Heart left ventricle (tissue), 16 donors: ENCODE results near the gene IFIT3. TPM values are rescaled to one million over a fixed set of nuclear protein-coding genes. Genes with fewer than 3 reads are reported as not detected.

ENCODE experiments used
- ATAC-seq, 4 donors: fragments of 200-7000 bp; cut with Tn5 transposase; one replicate each; pipeline ENCODE4 v1.9.1; 2020 to 2022; ENCODE audit warnings: moderate library complexity in 4 of 4, mild to moderate bottlenecking in 3 of 4, moderate number of reproducible peaks in 1 of 4
- DNase-seq, 5 donors: peaks; one replicate each; pipeline ENCODE4 v3.0.0-alpha.2; 2020
- H3K27ac ChIP-seq, 12 donors: fragments of 200-600 bp; sonication (generic) in 4 of 12; one replicate each; pipeline versions ENCODE4 v1.5.0 to v1.8.0; 2016 to 2022; ENCODE audit warnings: mild to moderate bottlenecking in 2 of 12
- H3K27me3 ChIP-seq, 9 donors: fragments of 200-600 bp; sonication (generic) in 2 of 9; one replicate each; pipeline versions ENCODE4 v1.5.1 to v1.8.0; 2016 to 2022; ENCODE audit warnings: mild to moderate bottlenecking in 3 of 9
- H3K36me3 ChIP-seq, 9 donors: fragments of 200-600 bp; sonication (generic) in 2 of 9; one replicate each; pipeline versions ENCODE4 v1.5.0 to v1.8.0; 2018 to 2022; ENCODE audit warnings: mild to moderate bottlenecking in 2 of 9
- H3K4me1 ChIP-seq, 12 donors: fragments of 200-600 bp; sonication (generic) in 4 of 12; one replicate each; pipeline versions ENCODE4 v1.5.0 to v1.8.0; 2016 to 2022; ENCODE audit warnings: mild to moderate bottlenecking in 3 of 12
- H3K4me3 ChIP-seq, 12 donors: fragments of 200-600 bp; sonication (generic) in 4 of 12; one replicate each; pipeline versions ENCODE4 v1.5.0 to v1.8.0; 2017 to 2022; ENCODE audit warnings: mild to moderate bottlenecking in 9 of 12, moderate library complexity in 4 of 12
- H3K9me3 ChIP-seq, 12 donors: fragments of 200-600 bp; sonication (generic) in 4 of 12; one replicate each; pipeline versions ENCODE4 v1.5.0 to v1.8.0; 2016 to 2022; ENCODE audit warnings: mild to moderate bottlenecking in 1 of 12
- POLR2A ChIP-seq, 2 donors: fragments of 450-650 bp; IDR thresholded peaks; one replicate each; pipeline ENCODE4 v1.6.1; 2017; ENCODE audit warnings: antibody characterized with exemption in 2 of 2, mild to moderate bottlenecking in 2 of 2, moderate library complexity in 2 of 2
- WGBS, 4 donors: extraction: QIAGEN DNeasy Blood & Tissue Kit in 2 of 4; methylation state at CpG; one replicate each; pipeline versions ENCODE4 v1.1.5 to v1.1.7; 2013 to 2018; 5-methylcytosine and 5-hydroxymethylcytosine counted together
- intact Hi-C, 10 donors: fragments of 100-400 bp; cut with DNase I; formaldehyde crosslinking; loops; one replicate each; pipeline versions ENCODE4 v1.11.1 to v1.14.2; 2022
- polyA plus RNA-seq, 2 donors: library from polyadenylated mRNA; stranded (reverse); fragments of 200-250 nt; gene quantifications; one replicate each; pipeline ENCODE4 v1.2.3, GENCODE V29; 2013
- total RNA-seq, 9 donors: library from RNA; depleted of rRNA in 2 of 9; stranded (reverse); fragments of >200 nt in 2 of 9; fragmentation: NEBNext Ultra II Directional in 3 of 9; extraction: Animal tissue kit (Norgen Biotek cat#: 25700) in 3 of 9; gene quantifications; one replicate each; pipeline versions ENCODE4 v1.1.0 to v1.2.4, GENCODE V29; 2016 to 2023
- TF ChIP-seq, protein P1 (sequence below), 12 donors: fragments of 200-600 bp; sonication (generic) in 4 of 12; IDR thresholded peaks; one replicate each; pipeline versions ENCODE4 v1.5.0 to v1.8.0; 2018 to 2022; ENCODE audit warnings: antibody characterized with exemption in 12 of 12, mild to moderate bottlenecking in 5 of 12
- donor health status: ischemic (EF 13 %, LVEDD 7.1; RV severe dilation, severe dysfunction).
- donor health status: healthy with polysubstance abuse.
- donor health status: DM: no; HTN: yes; CAD: no.
- donor health status: DM: no; HTN: no; CAD: no.
- donor health status: ischemic (EF 25% LVEDD 6.9; RV normal size, moderate dysfunction).
- donor health status: ischemic (EF 25% LVEDD 5.7; RV mildly dilated, moderate dysfunction).
- donor health status: healthy.
- donor health status: DM: yes; HTN: yes; CAD: no.
- donor health status: ischemic (EF 35%, LVEDD 5.7; RV mildly dilated, moderate dysfunction).
- donor health status: nonischemic (EF 11% LVEDD 7.7; RV severe dilation, severe dysfunction).
- donor health status: DM: yes; HTN: yes; CAD: no.
- donor health status: PGD.
- donor health status: ischemic (EF 29% LVEDD 5.4; RV normal size, mild dysfunction).
- donor health status: nonischemic (EF 23%, LVEDD 6.1; RV moderate dilation, normal function).

Gene IFIT3
- total and polyA plus RNA-seq, 11 donors: 4.4 to 107 (median 9.0) TPM

DNA sequence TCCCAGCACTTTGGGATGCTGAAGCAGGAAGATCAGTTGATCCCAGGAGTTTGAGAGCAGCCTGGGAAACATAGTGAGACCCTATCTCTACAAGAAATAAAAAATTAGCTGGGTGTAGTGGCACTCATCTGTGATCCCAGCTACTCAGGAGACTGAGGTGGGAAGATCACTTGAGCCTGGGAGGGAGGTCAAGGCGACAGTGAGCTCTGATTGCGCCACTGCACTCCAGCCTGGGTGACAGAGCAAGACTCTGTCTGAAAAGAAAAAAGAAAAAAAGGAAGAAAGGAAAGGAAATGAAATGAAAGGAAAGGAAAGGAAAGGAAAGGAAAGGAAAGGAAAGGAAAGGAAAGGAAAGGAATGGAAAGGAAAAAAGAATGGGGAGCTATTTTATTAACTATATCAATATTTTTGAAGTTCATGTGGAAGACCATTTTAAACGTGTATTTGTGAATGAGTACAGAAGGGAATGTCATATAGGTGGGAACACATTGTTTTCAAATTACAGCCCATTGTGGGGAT, 33.0 kb upstream of the IFIT3 start:
- ATAC-seq (no peak), DNase-seq (no peak)
- TF ChIP-seq, protein P1, sequence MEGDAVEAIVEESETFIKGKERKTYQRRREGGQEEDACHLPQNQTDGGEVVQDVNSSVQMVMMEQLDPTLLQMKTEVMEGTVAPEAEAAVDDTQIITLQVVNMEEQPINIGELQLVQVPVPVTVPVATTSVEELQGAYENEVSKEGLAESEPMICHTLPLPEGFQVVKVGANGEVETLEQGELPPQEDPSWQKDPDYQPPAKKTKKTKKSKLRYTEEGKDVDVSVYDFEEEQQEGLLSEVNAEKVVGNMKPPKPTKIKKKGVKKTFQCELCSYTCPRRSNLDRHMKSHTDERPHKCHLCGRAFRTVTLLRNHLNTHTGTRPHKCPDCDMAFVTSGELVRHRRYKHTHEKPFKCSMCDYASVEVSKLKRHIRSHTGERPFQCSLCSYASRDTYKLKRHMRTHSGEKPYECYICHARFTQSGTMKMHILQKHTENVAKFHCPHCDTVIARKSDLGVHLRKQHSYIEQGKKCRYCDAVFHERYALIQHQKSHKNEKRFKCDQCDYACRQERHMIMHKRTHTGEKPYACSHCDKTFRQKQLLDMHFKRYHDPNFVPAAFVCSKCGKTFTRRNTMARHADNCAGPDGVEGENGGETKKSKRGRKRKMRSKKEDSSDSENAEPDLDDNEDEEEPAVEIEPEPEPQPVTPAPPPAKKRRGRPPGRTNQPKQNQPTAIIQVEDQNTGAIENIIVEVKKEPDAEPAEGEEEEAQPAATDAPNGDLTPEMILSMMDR (IDR thresholded peaks at IDR 0.05): no peak
- TF ChIP-seq POLR2A (IDR thresholded peaks at IDR 0.05): no peak
- Histone ChIP-seq H3K9me3 (peaks cover 0 to 12% (median 0%) of the 10 kb centered on the region in 12 donors), H3K27ac (peak overlapping the region in 1 of 12 donors; percentile 83), H3K36me3 (no peaks in the 10 kb centered on the region), H3K27me3 (no peaks in the 10 kb centered on the region), H3K4me1 (peaks cover 0 to 33% (median 8%) of the 10 kb centered on the region in 12 donors), H3K4me3 (no peak overlapping the region)
- 81 to 87% (median 83%) methylated on average over 3 of the region's 3 CpGs for WGBS, 4 donors
- intact Hi-C loops: no loop called here

DNA sequence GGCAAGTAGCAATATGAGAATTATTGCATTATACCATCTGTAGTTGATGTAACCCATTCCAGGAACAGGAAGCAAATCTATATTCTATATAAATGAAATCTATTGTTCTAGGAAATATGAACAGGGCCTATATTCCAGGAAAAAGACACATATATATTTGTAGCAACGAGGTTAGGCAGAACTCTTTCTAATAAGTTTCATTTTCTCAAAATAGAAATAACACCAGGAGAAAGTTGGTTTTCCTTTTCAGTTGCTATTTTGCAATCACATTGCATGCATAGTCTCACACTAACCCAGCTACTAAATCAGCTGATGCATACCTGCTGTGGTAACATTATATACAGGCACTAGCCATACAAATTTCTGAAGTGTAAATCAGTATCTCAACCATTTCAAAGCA, 32.2 kb upstream of the IFIT3 start:
- ATAC-seq (peak in 1 of 4 donors; percentile 48), DNase-seq (no peak)
- Histone ChIP-seq H3K36me3 (no peaks in the 10 kb centered on the region), H3K4me1 (peaks cover 0 to 36% (median 8%) of the 10 kb centered on the region in 12 donors), H3K4me3 (no peak overlapping the region), H3K27me3 (no peaks in the 10 kb centered on the region), H3K27ac (peak overlapping the region in 9 of 12 donors; percentile 33 to 83 (median 53)), H3K9me3 (peaks cover 0 to 12% (median 0%) of the 10 kb centered on the region in 12 donors)
- 36 to 44% (median 42%) methylated on average over 1 of the region's 1 CpG for WGBS, 4 donors
- intact Hi-C loops: no loop called here
- TF ChIP-seq, protein P1 (IDR thresholded peaks at IDR 0.05): no peak
- no peak for TF ChIP-seq POLR2A (IDR thresholded peaks at IDR 0.05)

DNA sequence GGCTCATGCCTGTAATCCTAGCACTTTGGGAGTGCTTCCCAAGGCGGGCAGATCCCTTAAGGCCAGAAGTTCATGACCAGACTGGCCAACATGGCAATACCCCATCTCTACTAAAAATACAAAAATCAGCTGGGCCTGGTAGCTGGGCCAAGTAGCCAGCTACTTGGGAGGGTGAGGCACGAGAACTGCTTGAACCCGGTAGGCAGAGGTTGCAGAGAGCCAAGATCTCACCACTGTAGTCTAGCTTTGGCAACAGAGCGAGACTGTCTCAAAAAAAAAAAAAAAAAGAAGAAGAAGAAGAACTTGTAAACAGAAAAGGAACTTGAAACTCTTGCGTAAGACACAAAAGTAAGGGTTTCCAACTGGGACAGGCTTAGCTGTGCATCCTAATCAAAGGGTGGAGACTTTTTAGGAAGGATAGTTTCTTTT, 31.6 kb upstream of the IFIT3 start:
- ATAC-seq (peak; percentile 35 to 75 (median 65)), DNase-seq (no peak)
- Histone ChIP-seq H3K9me3 (peaks cover 0 to 12% (median 0%) of the 10 kb centered on the region in 12 donors), H3K36me3 (no peaks in the 10 kb centered on the region), H3K4me1 (peaks cover 0 to 42% (median 14%) of the 10 kb centered on the region in 12 donors), H3K27ac (peak overlapping the region in 10 of 12 donors; percentile 33 to 83 (median 53)), H3K4me3 (no peak overlapping the region), H3K27me3 (no peaks in the 10 kb centered on the region)
- no peak for TF ChIP-seq POLR2A (IDR thresholded peaks at IDR 0.05)
- TF ChIP-seq, protein P1 (IDR thresholded peaks at IDR 0.05): no peak
- 69 to 75% (median 72%) methylated on average over 5 of the region's 5 CpGs for WGBS, 4 donors
- intact Hi-C loops: no loop called here

DNA sequence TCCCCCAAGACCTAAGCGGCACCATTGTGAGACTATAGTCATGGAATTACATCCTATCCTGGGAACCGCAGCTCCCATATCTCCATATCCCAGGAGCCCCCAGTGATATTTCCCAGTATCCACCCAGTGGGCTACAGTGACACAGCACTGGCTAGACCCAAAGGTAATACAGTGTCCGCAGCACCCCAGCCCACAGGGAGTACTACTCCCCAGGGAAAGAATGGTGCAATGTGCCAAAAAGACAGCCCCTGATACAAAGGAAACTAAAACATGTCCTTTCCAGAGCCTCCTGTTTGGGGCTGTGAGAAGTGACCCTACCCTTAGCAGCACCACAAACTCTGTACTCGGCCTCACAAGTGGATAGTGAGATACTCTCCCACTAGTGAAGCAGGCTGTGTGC, 30.4 kb upstream of the IFIT3 start:
- 92 to 100% (median 97%) methylated on average over 4 of the region's 4 CpGs for WGBS, 4 donors
- DNase-seq (no peak), ATAC-seq (no peak)
- intact Hi-C loops: no loop called here
- H3K9me3 ChIP-seq: peaks cover 0 to 12% (median 0%) of the 10 kb centered on the region in 12 donors
- H3K4me3 ChIP-seq: no peak overlapping the region
- peaks cover 0 to 47% (median 18%) of the 10 kb centered on the region in 12 donors for H3K4me1 ChIP-seq
- H3K27me3 ChIP-seq: no peaks in the 10 kb centered on the region
- no peak for TF ChIP-seq POLR2A (IDR thresholded peaks at IDR 0.05)
- TF ChIP-seq, protein P1 (IDR thresholded peaks at IDR 0.05): no peak
- H3K36me3 ChIP-seq: no peaks in the 10 kb centered on the region
- peak overlapping the region in 1 of 12 donors; percentile 83 for H3K27ac ChIP-seq
